Hematopoietic multipotent progenitor cell treated with erythropoietin and hydrocortisone succinate and interleukin-3 and kit ligand, for 6 days (in vitro differentiated cells): ENCODE results near the gene DVL2.
A peak's percentile ranks its signal among the peaks of the same experiment; 100 is the strongest.
"Not testable (repeated sequence)": the region's sequence is repeated elsewhere in the genome, so short reads cannot be mapped to it uniquely, and the experiment has no call there.

ENCODE experiments used
- DNase-seq: peaks from one replicate; pipeline ENCODE4 v3.0.0-alpha.2; 2015

DVL2 gene

GRCh38 chr17:7254511-7254910 is 20.2 kb upstream of the DVL2 start:
- no peak for DNase-seq

DNA sequence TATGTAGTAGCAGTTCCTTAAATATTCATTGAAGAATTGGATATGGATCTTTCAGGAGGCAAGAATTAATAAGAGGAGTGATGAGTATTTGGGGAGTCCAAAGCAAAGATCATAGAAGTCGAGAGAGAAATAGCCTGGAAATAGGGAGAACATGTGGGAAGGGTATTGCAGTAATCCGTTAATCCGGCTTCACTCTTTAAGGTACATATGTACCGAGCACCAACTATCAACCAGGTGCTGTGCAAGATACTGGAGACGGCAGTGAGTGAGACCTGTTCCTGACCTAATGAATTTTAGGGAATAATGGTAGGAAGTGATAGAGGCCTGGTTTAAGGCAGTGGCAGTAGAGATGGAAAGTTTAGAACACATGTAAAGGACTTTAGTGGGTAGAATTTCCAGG is 18.8 kb upstream of the DVL2 start:
- DNase-seq: no peak

GRCh38 chr17:7252176-7253043 is 18.1 kb upstream of the DVL2 start, which contains the start of gene ELP5:
Gene ELP5 (plus strand): TSS chr17:7252215. CDS start chr17:7252551, 336 bp downstream.
- DNase-seq: peak; percentile 95

- peak; percentile 100 for DNase-seq
These were observed 17.4 kb upstream of the DVL2 start, which contains the start of gene CTDNEP1 for GRCh38 chr17:7251661-7252175. Gene CTDNEP1 (minus strand): TSS chr17:7251734. CDS start chr17:7251296, 438 bp downstream.

GRCh38 chr17:7250695-7251627 is 16.6 kb upstream of the DVL2 start:
- DNase-seq: peak; percentile 32

- peak; percentile 38 for DNase-seq
These were observed 15.5 kb upstream of the DVL2 start for GRCh38 chr17:7249830-7250229.

DNA sequence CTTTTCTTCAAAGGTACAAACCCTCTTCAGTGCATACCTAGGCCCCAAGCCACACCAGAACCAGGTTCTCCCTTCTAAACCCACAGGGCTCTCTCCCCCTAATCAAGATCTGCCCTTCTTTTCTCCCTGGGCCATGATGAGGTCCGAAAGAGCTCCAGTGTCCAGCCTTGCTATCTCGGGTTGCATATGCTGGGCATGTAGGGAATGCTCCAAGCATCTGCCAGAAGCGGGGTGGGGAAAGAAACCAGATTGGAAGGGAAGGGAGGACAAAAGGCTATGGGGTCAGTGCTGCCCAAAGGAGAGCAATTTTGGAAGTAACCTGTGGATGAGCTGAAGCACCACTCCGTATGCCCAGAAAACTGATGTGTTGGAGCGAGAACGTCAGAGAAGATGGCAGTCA is 14.9 kb upstream of the DVL2 start:
- DNase-seq: no peak

- no peak for DNase-seq
These were observed 14.5 kb upstream of the DVL2 start for GRCh38 chr17:7248796-7249195.

DNA sequence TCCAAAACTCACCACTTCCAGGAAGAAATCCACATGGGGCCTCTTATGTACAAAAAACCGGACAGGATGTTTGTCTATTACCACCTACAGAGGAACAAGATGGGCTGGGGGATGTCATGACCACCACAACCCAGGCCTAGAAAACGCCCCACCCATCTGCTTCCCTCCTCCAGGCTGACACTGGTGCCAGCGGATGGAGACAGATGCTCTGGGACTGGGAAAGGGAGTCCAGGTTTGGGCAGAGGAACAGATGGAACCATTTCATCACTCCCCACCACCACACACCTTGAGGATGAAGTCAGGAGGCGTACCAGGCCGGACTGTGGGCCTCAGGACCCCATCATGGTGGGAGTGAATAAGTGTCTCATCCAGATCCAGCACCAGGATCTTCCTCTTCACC is 12.5 kb upstream of the DVL2 start:
- no peak for DNase-seq

DNA sequence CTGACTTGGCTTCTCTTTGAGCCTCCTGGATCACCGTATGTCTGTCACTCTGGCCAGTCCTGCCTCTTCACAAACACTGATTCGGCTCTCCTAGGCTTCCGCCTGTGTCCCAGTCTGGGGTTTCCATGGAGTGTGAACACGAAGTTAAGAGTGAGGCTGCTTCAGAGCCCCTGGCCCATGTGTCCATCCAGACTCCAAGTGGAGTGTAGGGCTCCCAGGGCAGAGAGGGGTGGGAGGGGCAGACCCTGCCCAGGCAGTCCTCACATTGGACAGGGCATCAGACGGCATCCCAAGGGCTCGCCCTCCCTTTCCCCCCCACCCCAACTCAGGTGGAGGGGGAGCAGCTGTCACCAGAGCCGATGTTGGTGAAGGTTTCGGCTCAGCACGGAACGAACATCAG is 9.5 kb upstream of the DVL2 start:
- not testable (repeated sequence) for DNase-seq

DNA sequence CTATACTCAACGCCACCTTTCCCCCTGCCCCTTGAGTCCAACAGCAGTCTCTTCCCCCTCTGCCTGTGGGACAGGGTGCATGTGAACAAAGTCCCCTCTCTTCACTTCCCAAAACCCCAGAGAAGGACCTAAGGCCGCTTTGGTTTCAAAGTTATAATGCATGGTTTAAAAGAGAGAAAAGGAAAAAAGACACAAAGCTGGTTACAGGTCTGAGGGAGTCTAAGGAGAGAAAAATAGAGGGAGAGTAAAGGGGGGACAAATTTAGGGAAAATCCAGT is 9.1 kb upstream of the DVL2 start:
- no peak for DNase-seq

GRCh38 chr17:7242717-7243452 is 8.6 kb upstream of the DVL2 start:
- peak; percentile 97 for DNase-seq

DNA sequence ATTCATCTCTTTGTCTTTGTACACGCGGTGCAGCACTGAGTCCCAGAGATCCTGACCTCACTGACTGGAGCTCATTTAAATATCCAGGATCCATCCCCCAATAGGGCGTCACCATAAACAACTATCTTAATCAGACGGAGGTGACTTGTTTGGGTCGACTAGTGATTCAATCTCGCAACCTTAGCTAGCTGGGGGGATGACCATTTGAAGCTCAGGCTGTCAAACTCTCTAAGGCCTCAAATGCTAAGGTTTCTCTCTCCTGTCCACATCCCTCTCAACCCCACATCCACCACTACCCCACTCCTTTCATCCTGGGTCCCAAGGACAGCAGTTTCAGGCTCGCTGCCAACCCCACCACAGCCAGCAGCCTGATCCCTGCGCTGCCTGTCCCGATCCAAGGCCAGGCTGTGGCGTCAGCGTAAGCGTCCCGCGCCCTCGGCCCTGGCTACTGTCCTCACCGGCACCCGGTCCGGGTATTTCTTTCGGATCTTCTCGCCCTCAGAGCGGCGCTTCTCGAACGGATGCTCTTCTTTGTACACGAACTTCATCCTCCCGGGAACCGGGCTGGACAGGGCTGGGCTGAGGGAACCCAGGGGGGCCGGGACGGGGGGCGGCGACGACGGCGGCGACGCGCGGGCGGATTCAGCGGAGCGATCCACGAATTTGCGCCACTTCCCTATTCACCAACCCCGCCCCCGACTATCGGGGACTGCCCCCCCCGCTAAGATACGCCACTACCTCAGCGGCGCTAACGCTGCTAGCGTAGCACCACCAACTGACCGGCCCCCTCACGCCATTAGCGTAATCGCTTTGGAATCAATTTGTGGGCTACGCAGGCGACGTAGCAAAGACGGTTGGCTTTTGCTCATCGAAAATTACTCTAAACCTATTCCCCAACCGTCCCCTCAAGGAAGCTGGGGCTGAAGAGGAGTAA is 7.7 kb upstream of the DVL2 start, which contains the start of gene GABARAP:
GABARAP (minus strand) TSS at position 667 of the 934 bp plus-strand sequence; CDS start at position 548, 119 bp downstream.
- peak; percentile 97 for DNase-seq

- no peak for DNase-seq
These were observed 6.9 kb upstream of the DVL2 start for GRCh38 chr17:7241090-7241733.

DNA sequence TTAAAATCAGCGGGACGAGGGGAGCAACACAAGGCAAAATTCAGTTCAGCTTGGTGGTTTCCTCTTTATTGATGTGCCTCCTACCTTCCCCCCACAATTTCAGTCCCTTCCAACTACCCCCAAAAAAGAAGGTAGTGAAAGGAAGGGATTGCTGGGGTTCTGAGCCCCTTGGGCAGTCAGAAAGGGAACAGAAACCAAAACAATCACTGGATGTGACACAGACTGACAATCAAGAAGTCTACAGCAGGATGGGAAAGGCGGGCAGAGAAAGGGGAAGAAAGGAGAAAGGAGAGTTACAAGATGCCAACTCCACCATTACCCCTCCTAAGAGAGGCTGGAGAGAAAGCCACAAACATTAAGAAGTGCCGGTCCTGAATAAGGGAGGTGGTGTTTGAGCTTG is 6.1 kb upstream of the DVL2 start:
- DNase-seq: no peak

GRCh38 chr17:7239091-7240027 is 5.0 kb upstream of the DVL2 start, which contains the start of gene PHF23:
Gene PHF23 (minus strand): TSS chr17:7239457. CDS start chr17:7239279, 178 bp downstream.
- peak; percentile 100 for DNase-seq

GRCh38 chr17:7238420-7239090 is 4.2 kb upstream of the DVL2 start:
- DNase-seq: peak; percentile 73

DNA sequence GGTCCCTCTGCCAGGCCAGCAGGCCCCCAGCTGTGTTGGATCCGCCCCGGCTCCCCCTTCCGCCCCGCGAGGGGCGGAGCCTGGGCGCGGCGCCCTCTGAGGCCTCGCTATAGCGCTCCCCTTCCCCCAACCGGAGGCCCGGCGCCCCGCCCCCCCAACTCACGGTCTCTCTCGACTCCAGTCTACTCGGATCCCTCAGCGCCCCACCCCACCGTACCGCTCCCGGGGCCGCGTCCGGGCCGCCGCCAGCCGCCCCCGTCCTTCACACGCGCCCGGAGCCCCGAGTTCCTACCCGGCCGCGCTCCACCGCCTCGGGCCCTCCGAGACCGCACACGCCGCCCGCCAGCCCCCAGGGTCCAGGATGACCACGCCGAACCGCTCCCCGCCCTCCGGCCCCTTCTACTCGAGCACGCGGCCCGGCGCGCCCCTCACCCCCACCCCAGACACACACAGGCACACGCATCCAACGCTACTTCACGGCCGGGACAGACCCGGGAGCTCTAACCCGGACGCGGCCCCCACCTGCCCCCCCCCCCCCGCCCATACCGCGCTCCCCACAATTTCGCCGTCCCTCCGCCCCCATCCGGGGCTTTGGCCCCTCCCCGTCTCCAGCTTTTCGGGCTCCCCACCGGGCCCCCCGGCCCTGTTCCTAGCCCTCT is 3.6 kb upstream of the DVL2 start:
- peak; percentile 94 for DNase-seq
